ENCODE results near the gene HLA-DOB.

The HLA-DOB gene

DNA sequence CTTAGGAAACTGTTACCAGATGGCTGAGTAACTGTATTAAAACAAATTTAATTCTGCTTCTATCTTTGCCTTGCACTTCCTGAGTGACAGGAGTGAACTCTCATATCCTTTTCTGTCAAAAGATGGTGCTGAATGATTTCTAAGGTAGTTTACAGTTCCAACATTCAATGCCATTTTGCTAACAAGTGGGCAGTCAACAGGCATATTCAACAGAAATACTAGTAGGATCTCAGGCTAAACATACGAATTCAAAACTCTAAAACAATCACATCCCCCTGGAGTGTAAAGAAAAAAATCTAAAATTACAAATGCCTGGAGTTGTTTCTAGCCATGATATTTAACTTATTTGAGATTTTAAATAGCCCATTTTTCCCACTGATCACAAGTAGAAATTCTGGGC lies 43.9 kb upstream of the HLA-DOB start:
- TF ChIP-seq, protein P1, sequence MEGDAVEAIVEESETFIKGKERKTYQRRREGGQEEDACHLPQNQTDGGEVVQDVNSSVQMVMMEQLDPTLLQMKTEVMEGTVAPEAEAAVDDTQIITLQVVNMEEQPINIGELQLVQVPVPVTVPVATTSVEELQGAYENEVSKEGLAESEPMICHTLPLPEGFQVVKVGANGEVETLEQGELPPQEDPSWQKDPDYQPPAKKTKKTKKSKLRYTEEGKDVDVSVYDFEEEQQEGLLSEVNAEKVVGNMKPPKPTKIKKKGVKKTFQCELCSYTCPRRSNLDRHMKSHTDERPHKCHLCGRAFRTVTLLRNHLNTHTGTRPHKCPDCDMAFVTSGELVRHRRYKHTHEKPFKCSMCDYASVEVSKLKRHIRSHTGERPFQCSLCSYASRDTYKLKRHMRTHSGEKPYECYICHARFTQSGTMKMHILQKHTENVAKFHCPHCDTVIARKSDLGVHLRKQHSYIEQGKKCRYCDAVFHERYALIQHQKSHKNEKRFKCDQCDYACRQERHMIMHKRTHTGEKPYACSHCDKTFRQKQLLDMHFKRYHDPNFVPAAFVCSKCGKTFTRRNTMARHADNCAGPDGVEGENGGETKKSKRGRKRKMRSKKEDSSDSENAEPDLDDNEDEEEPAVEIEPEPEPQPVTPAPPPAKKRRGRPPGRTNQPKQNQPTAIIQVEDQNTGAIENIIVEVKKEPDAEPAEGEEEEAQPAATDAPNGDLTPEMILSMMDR (IDR thresholded peaks at IDR 0.05; ENCODE audit: insufficient read depth, low read length, poor library complexity, severe bottlenecking), result no peak
- no peak for TF ChIP-seq EZH2phosphoT487 (conservative IDR thresholded peaks at IDR 0.05; ENCODE audit: low read length)
- Histone ChIP-seq H3K36me3 (ENCODE audit: low read length) (no peaks in the 10 kb centered on the region), H3K79me2 (ENCODE audit: insufficient read depth, low read length) (no peaks in the 10 kb centered on the region), H3K9me2 (replicated peaks; ENCODE audit: insufficient read depth, low read length) (no peaks in the 10 kb centered on the region), H3K27me3 (ENCODE audit: low read length) (no peaks in the 10 kb centered on the region), H3K4me3 (ENCODE audit: insufficient read depth, low read length, poor library complexity, severe bottlenecking) (no peak overlapping the region), H4K20me1 (ENCODE audit: low read depth, low read length) (no peaks in the 10 kb centered on the region), H3K9ac (ENCODE audit: low read length) (no peak overlapping the region), H3K4me2 (ENCODE audit: low read depth, low read length, poor library complexity, severe bottlenecking) (no peak overlapping the region), H3K9me3 (ENCODE audit: insufficient read depth, low read length) (no peaks in the 10 kb centered on the region), H3K27ac (ENCODE audit: low read depth, low read length) (no peak overlapping the region), H2AFZ (ENCODE audit: low read depth, low read length, severe bottlenecking) (no peak overlapping the region), H3F3A (ENCODE audit: insufficient read depth) (peaks cover 4% of the 10 kb centered on the region)

DNA sequence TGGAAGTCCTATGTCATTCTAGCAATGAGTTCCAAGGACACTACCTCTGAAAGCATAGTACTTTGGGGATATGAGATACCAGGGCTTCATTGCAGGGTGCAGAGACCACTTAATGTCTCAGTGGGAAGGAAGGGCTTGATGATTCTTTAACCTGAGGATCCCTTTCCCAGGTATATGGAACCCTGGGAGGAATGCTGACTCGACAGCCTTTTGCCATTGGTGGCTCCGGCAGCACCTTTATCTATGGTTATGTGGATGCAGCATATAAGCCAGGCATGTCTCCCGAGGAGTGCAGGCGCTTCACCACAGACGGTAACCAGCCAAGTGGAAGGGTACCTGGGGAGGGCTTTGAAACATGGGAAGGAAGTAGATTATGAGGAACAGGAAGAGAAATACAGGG lies 41.4 kb upstream of the HLA-DOB start:
- no peaks in the 10 kb centered on the region for H3K9me2 ChIP-seq (replicated peaks; ENCODE audit: insufficient read depth, low read length)
- H3K27me3 ChIP-seq (ENCODE audit: low read length), result no peaks in the 10 kb centered on the region
- H3K4me2 ChIP-seq (ENCODE audit: low read depth, low read length, poor library complexity, severe bottlenecking), result no peak overlapping the region
- no peak overlapping the region for H3K9ac ChIP-seq (ENCODE audit: low read length)
- H4K20me1 ChIP-seq (ENCODE audit: low read depth, low read length), result no peaks in the 10 kb centered on the region
- H3F3A ChIP-seq (ENCODE audit: insufficient read depth), result peaks cover 2% of the 10 kb centered on the region
- no peak overlapping the region for H3K4me3 ChIP-seq (ENCODE audit: insufficient read depth, low read length, poor library complexity, severe bottlenecking)
- no peaks in the 10 kb centered on the region for H3K9me3 ChIP-seq (ENCODE audit: insufficient read depth, low read length)
- H3K79me2 ChIP-seq (ENCODE audit: insufficient read depth, low read length), result no peaks in the 10 kb centered on the region
- H2AFZ ChIP-seq (ENCODE audit: low read depth, low read length, severe bottlenecking), result no peak overlapping the region
- TF ChIP-seq EZH2phosphoT487 (conservative IDR thresholded peaks at IDR 0.05; ENCODE audit: low read length), result no peak
- TF ChIP-seq, protein P1 (IDR thresholded peaks at IDR 0.05; ENCODE audit: insufficient read depth, low read length, poor library complexity, severe bottlenecking), result no peak
- no peak overlapping the region for H3K27ac ChIP-seq (ENCODE audit: low read depth, low read length)
- no peaks in the 10 kb centered on the region for H3K36me3 ChIP-seq (ENCODE audit: low read length)

GRCh38 chr6:32857156-32857891 lies 40.5 kb upstream of the HLA-DOB start:
- H2AFZ ChIP-seq (ENCODE audit: low read depth, low read length, severe bottlenecking), result no peak overlapping the region
- TF ChIP-seq, protein P1 (IDR thresholded peaks at IDR 0.05; ENCODE audit: insufficient read depth, low read length, poor library complexity, severe bottlenecking), result no peak
- no peak for TF ChIP-seq EZH2phosphoT487 (conservative IDR thresholded peaks at IDR 0.05; ENCODE audit: low read length)
- no peaks in the 10 kb centered on the region for H4K20me1 ChIP-seq (ENCODE audit: low read depth, low read length)
- no peak overlapping the region for H3K27ac ChIP-seq (ENCODE audit: low read depth, low read length)
- H3K36me3 ChIP-seq (ENCODE audit: low read length), result no peaks in the 10 kb centered on the region
- H3K27me3 ChIP-seq (ENCODE audit: low read length), result no peaks in the 10 kb centered on the region
- no peaks in the 10 kb centered on the region; the same call in 1 of the 2 replicates for H3F3A ChIP-seq (ENCODE audit: insufficient read depth)
- H3K4me3 ChIP-seq (ENCODE audit: insufficient read depth, low read length, poor library complexity, severe bottlenecking), result no peak overlapping the region
- no peak overlapping the region for H3K9ac ChIP-seq (ENCODE audit: low read length)
- H3K9me2 ChIP-seq (replicated peaks; ENCODE audit: insufficient read depth, low read length), result no peaks in the 10 kb centered on the region
- H3K9me3 ChIP-seq (ENCODE audit: insufficient read depth, low read length), result no peaks in the 10 kb centered on the region
- H3K4me2 ChIP-seq (ENCODE audit: low read depth, low read length, poor library complexity, severe bottlenecking), result no peak overlapping the region
- no peaks in the 10 kb centered on the region for H3K79me2 ChIP-seq (ENCODE audit: insufficient read depth, low read length)

Measured in SU-DHL-6 (cell line).